Ectodermal cell (in vitro differentiated cells): Measurements from ENCODE around the gene HRH1.

Experiments
- H3K27ac ChIP-seq: 2 replicates; pipeline ENCODE4 v1.7.0; 2013; ENCODE audit warnings: mild to moderate bottlenecking, low read depth, low read length; ENCODE audit not compliant: insufficient read depth, poor library complexity, severe bottlenecking
- H3K27me3 ChIP-seq: 2 replicates; pipeline ENCODE4 v1.7.0; 2013; ENCODE audit warnings: mild to moderate bottlenecking, low read length; ENCODE audit not compliant: insufficient read depth, control insufficient read depth, poor library complexity, severe bottlenecking
- H3K36me3 ChIP-seq: one replicate; pipeline ENCODE4 v1.7.0; 2013; ENCODE audit warnings: low read length; ENCODE audit not compliant: control insufficient read depth, insufficient read depth
- H3K4me1 ChIP-seq: one replicate; pipeline ENCODE4 v1.7.0; 2013; ENCODE audit warnings: low read length; ENCODE audit not compliant: control insufficient read depth, insufficient read depth
- H3K4me3 ChIP-seq: 2 replicates; pipeline ENCODE4 v1.7.0; 2013; ENCODE audit warnings: low read depth, low read length, control low read depth; ENCODE audit not compliant: insufficient read depth
- H3K9me3 ChIP-seq: 2 replicates; pipeline ENCODE4 v1.7.0; 2013; ENCODE audit warnings: mild to moderate bottlenecking, low read length, moderate library complexity; ENCODE audit not compliant: control insufficient read depth
- WGBS, 2 experiments: methylation state at CpG; one replicate each; pipeline ENCODE4 v1.1.7; 2013; ENCODE audit warnings: missing lambda C conversion rate in 2 of 2; 5-methylcytosine and 5-hydroxymethylcytosine counted together

HRH1 gene

DNA sequence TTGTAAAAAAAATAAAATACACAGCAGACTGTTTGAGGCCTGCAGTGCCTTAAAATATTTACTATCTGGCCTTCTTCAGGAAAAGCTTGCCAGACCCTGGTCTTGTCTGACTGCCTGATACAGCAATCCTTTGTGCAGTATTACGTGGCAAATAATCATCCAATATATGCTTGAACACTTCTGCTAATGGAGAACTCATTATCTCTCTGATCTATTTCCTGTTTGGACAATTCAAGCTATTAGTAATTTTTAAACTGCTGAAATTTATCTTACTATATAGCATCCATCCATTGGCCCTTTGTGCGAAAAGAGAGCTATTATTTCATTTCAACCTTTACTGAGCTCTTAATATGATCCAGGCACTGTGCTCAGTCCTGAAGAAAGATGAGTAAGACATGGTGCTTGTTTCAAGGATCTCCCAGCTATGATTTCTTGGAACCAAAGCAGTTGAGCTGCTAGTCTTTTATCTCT, 133.8 kb downstream of the HRH1 start:
- no peak overlapping the region for H3K4me3 ChIP-seq
- no peaks in the 10 kb centered on the region for H3K27me3 ChIP-seq
- 90 to 92% methylated on average over 2 of the region's 2 CpGs for WGBS, 2 experiments
- H3K27ac ChIP-seq: no peak overlapping the region
- H3K36me3 ChIP-seq: no peaks in the 10 kb centered on the region
- H3K9me3 ChIP-seq: no peaks in the 10 kb centered on the region
- no peaks in the 10 kb centered on the region for H3K4me1 ChIP-seq

GRCh38 chr3:11288786-11289637, 134.7 kb downstream of the HRH1 start:
- Histone ChIP-seq H3K4me1 (no peaks in the 10 kb centered on the region), H3K9me3 (no peaks in the 10 kb centered on the region), H3K27ac (no peak overlapping the region), H3K27me3 (no peaks in the 10 kb centered on the region), H3K36me3 (no peaks in the 10 kb centered on the region), H3K4me3 (no peak overlapping the region)
- 86 to 96% methylated on average over 6 to 7 of the region's 7 CpGs for WGBS, 2 experiments

GRCh38 chr3:11289864-11290263, 135.6 kb downstream of the HRH1 start:
- H3K4me1 ChIP-seq: no peaks in the 10 kb centered on the region
- H3K4me3 ChIP-seq: no peak overlapping the region
- H3K27ac ChIP-seq: no peak overlapping the region
- WGBS, 2 experiments: 93 to 98% methylated on average over 3 of the region's 3 CpGs
- no peaks in the 10 kb centered on the region for H3K9me3 ChIP-seq
- H3K36me3 ChIP-seq: no peaks in the 10 kb centered on the region
- no peaks in the 10 kb centered on the region for H3K27me3 ChIP-seq

GRCh38 chr3:11290743-11291680, 136.7 kb downstream of the HRH1 start:
- Histone ChIP-seq H3K27me3 (no peaks in the 10 kb centered on the region), H3K27ac (no peak overlapping the region), H3K4me1 (no peaks in the 10 kb centered on the region), H3K36me3 (no peaks in the 10 kb centered on the region), H3K9me3 (no peaks in the 10 kb centered on the region), H3K4me3 (no peak overlapping the region)
- WGBS, 2 experiments: 93% methylated on average over 11 of the region's 11 CpGs

DNA sequence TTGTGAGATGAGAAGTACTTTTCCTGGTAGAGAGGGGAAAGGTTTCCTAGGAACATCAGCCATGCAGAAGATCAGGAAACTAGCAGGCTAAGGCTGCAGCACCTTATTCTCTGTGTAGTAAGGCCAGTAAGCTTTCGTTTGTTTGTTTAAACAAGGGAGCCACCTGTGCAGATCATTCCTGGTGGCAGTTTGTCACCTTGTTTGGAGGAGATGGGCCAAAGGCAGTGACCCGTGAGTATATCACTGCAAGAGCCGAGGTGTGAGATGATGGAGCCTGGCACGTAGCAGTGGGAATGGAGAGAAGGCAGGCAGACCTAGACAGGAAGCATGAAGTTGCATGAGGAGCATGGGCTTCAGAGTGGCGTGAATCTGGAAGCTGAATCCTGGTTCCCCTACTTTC, 137.5 kb downstream of the HRH1 start:
- Histone ChIP-seq H3K4me3 (no peak overlapping the region), H3K9me3 (no peaks in the 10 kb centered on the region), H3K36me3 (no peaks in the 10 kb centered on the region), H3K27ac (no peak overlapping the region), H3K27me3 (no peaks in the 10 kb centered on the region), H3K4me1 (no peaks in the 10 kb centered on the region)
- WGBS, 2 experiments: 92 to 95% methylated on average over 5 of the region's 5 CpGs

- Histone ChIP-seq H3K4me1 (no peaks in the 10 kb centered on the region), H3K27me3 (no peaks in the 10 kb centered on the region), H3K27ac (no peak overlapping the region), H3K9me3 (no peaks in the 10 kb centered on the region), H3K36me3 (no peaks in the 10 kb centered on the region), H3K4me3 (no peak overlapping the region)
- WGBS, 2 experiments: 85 to 97% methylated on average over 4 of the region's 4 CpGs
Measured at GRCh38 chr3:11297126-11297525, 142.8 kb downstream of the HRH1 start.

GRCh38 chr3:11300970-11301369, 146.7 kb downstream of the HRH1 start:
- Histone ChIP-seq H3K27me3 (no peaks in the 10 kb centered on the region), H3K36me3 (no peaks in the 10 kb centered on the region), H3K4me1 (no peaks in the 10 kb centered on the region), H3K4me3 (no peak overlapping the region), H3K27ac (no peak overlapping the region), H3K9me3 (no peaks in the 10 kb centered on the region)
- 93 to 95% methylated on average over 3 of the region's 3 CpGs for WGBS, 2 experiments

DNA sequence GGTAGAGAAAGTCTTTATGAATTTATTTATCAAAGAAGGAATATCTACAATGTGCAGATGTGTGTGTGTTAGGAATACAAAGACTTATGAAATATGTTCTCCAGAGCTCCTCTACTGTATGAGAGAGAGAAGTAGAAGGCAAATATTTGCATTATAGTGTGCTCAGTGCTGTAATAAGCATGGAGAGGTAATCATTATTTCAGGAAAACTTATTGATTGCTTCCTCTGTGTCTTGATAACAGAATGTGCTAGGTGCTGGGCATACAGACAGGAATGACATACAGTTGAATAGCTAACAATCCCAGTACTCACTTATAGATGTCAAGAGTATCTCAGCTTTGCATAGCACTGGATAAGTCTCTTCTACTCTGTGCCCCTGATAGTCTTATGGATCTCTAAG, 148.2 kb downstream of the HRH1 start:
- Histone ChIP-seq H3K36me3 (no peaks in the 10 kb centered on the region), H3K9me3 (no peaks in the 10 kb centered on the region), H3K4me3 (no peak overlapping the region), H3K4me1 (no peaks in the 10 kb centered on the region), H3K27me3 (no peaks in the 10 kb centered on the region), H3K27ac (no peak overlapping the region)

- no peaks in the 10 kb centered on the region for H3K4me1 ChIP-seq
- peaks cover 3% of the 10 kb centered on the region for H3K36me3 ChIP-seq
Measured at GRCh38 chr3:11304175-11304574, 149.9 kb downstream of the HRH1 start.

GRCh38 chr3:11305509-11305908, 151.2 kb downstream of the HRH1 start:
- Histone ChIP-seq H3K4me3 (no peak overlapping the region), H3K4me1 (no peaks in the 10 kb centered on the region), H3K36me3 (peaks cover 3% of the 10 kb centered on the region), H3K9me3 (no peaks in the 10 kb centered on the region), H3K27me3 (no peaks in the 10 kb centered on the region), H3K27ac (no peak overlapping the region)
- 90 to 100% methylated on average over 1 of the region's 1 CpG for WGBS, 2 experiments

More at GRCh38 chr3:11304175-11304574, 149.9 kb downstream of the HRH1 start:
- H3K9me3 ChIP-seq: no peaks in the 10 kb centered on the region
- 97% methylated on average over 6 of the region's 6 CpGs for WGBS, 2 experiments
- no peaks in the 10 kb centered on the region for H3K27me3 ChIP-seq
- H3K4me3 ChIP-seq: no peak overlapping the region
- no peak overlapping the region for H3K27ac ChIP-seq
